GM13977 (cell line): ENCODE measurements around the gene AP4M1.

ENCODE experiments used
- DNase-seq: peaks from one replicate; pipeline ENCODE4 v3.0.0; 2012; ENCODE audit warnings: low spot score
- in situ Hi-C: fragments of 300-500 bp; cut with MboI; formaldehyde crosslinking; loops from one replicate; pipeline ENCODE4 v1.12.0; 2022; ENCODE audit warnings: low sequenced_read_pairs, low pct_unique_long_range_greater_than_20kb, mixed read lengths, inconsistent platforms; ENCODE audit not compliant: unreplicated experiment
- TF ChIP-seq, protein P1 (sequence below): IDR thresholded peaks from 2 replicates; pipeline ENCODE4 v1.5.1; 2012; ENCODE audit warnings: mild to moderate bottlenecking, control low read depth; ENCODE audit not compliant: insufficient read depth; ENCODE audit errors: extremely low read depth, missing control alignments

AP4M1 gene

DNA sequence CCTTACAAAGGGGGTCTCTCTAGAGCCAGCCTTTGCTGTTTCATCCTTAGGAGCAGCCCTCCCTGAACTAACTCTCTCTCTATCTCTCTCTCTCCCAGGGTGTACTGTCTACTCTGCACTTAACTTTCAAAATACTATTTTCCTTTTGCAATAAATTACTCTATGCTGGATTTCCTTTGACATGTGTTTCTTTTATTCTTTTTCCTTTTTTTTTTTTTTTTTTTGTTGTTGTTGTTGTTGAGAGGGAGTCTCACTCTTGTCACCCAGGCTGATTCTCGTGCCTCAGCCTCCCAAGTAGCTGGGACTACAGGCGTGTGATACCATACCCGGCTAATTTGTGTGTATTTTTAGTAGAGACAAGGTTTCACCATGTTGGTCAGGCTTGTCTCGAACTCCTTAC is 18.5 kb upstream of the AP4M1 start:
- in situ Hi-C loops = no loop called here
- TF ChIP-seq, protein P1, sequence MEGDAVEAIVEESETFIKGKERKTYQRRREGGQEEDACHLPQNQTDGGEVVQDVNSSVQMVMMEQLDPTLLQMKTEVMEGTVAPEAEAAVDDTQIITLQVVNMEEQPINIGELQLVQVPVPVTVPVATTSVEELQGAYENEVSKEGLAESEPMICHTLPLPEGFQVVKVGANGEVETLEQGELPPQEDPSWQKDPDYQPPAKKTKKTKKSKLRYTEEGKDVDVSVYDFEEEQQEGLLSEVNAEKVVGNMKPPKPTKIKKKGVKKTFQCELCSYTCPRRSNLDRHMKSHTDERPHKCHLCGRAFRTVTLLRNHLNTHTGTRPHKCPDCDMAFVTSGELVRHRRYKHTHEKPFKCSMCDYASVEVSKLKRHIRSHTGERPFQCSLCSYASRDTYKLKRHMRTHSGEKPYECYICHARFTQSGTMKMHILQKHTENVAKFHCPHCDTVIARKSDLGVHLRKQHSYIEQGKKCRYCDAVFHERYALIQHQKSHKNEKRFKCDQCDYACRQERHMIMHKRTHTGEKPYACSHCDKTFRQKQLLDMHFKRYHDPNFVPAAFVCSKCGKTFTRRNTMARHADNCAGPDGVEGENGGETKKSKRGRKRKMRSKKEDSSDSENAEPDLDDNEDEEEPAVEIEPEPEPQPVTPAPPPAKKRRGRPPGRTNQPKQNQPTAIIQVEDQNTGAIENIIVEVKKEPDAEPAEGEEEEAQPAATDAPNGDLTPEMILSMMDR = no peak
- DNase-seq = no peak

DNA sequence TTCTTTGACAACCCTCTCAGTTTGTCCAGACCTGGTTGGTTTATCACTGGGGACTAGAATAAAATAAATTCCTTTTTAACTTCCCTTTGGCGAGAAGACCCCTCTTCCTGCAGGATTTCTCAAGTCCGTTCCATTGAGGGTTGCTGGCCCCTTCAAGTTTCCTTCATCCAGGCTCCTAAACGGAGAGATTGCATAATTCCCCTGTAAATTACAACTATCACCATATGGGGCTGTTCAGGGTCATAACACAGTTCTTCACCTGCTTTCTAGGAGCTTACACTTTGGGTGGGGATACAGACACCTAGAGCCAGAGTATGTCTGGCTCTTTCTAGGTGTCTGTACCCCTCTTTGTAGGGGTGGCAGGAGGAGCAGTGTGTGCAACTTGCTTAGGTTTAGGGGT is 15.9 kb upstream of the AP4M1 start:
- DNase-seq = no peak
- in situ Hi-C loops = no loop called here
- TF ChIP-seq, protein P1 = no peak

DNA sequence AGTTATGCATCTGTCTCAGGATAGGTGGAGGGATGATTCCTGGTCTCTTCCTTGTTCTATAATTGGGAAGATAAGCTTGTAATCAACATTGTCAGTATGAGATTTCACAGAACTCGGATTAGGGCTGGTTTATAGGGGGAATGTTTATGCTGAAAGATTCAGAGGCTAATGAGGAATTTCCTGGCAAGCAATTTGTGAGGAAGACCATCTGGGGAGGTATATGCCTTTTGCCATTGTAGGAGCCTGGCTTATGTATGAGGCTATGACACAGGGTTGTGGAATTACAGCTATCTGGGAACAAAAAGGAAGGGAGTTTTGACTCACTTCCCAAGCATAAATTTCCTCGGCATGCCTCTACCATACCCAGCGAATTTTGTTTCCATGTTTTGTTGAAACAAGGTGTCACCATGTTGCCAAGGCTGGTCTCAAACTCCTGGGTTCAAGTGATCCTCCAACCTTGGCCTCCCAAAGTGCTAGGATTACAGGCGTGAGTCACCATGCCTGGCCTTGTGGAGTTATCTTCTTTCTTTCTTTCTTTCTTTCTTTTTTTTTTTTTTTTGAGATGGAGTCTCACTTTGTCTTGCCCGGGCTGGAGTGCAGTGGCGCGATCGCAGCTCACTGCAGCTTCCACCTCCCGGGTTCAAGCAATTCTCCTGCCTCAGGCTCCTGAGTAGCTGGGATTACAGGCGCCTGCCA is 14.2 kb upstream of the AP4M1 start:
- in situ Hi-C loops = no loop called here

DNA sequence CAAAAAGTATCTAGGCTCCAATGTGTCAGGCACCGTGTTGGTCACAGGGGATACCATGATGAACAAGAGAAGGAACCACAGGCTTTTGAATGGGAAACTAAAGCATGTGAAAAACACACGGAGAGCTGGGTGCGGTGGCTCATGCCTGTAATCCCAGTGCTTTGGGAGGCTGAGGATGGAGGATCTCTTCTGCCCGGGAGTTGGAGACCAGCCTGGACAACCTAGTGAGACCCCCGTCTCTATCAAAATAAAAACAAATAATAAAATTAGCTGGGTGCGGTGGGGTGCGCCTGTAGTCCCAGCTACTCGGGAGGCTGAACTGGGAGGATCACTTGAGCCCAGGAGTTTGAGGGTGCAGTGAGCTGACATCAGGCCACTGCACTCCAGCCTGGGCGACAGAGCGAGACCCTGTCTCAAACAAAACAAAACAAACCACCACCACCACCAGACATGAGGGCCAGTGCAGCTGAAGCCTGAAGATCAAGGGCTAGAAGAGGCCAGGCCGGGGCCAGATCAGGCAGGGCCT is 13.3 kb upstream of the AP4M1 start:
- TF ChIP-seq, protein P1 = no peak
- DNase-seq = no peak
- in situ Hi-C loops = no loop called here

More for the DNA sequence above, 14.2 kb upstream of the AP4M1 start:
- no peak for DNase-seq
- TF ChIP-seq, protein P1 = no peak

DNA sequence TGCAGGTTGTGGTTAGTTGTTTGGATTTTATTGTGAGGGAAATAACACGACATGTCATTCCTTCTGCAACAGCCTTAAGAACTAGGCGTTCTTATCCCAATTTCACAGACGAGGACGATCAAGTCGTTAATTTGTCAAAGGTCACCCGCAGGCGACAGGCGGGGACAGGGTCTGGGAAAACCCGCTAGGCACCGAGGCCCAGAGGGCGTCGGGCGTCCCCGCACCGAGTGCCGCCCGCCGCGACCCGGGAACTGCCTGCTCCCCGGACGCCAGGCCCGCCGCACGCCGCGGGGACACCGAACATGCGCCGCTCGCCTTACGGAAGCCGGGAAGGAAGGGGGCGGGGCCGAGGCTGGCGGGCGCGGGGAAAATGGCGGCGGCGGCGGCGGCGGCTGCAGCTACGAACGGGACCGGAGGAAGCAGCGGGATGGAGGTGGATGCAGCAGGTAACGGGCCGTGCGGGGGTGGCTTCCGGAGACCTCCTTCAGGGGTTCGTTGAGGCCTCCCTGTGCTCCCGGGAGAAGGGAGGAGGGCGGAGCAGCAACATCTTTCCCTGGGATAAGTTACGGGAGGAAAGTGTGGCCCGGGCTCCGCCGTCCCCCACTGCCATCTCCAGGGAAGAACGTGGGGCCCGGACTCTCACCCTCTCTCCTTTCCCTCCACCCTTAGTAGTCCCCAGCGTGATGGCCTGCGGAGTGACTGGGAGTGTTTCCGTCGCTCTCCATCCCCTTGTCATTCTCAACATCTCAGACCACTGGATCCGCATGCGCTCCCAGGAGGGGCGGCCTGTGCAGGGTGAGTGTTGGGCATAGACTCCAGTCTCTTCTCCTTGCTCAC is 12.6 kb upstream of the AP4M1 start, which contains the start of gene COPS6:
TSS of gene COPS6 (plus strand) at position 349 of the 837 bp plus-strand sequence. CDS start at position 371, 22 bp downstream.
- TF ChIP-seq, protein P1 = no peak
- in situ Hi-C loops = no loop called here
- peak; percentile 89 for DNase-seq

DNA sequence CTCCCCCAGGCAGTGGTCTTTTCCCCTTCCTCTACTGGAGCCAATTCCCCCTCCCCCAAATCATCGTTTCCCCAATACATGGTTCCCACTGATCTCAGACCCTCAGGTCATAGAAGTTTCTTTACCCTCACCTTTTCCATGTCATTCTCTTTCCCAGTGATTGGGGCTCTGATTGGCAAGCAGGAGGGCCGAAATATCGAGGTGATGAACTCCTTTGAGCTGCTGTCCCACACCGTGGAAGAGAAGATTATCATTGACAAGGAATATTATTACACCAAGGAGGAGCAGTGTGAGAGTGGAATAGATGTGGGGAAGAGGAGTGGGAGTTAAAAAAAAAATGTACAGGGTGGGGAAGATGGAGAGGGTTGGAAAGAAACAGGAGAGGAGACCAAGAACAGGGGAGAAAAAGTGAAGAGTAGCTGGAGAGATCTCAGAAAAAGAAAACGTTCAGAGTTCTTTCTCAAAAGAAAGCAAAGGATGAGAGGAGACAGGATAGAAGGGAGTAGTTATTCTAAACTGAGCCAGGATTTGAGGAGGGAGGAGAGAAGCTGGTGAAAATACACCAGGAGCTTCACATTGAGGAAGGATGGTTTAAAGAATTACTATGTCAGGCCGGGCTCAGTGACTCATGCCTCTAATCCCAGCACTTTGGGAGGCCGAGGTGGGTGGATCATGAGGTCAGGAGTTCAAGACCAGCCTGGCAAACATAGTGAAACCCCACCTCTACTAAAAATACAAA is 11.8 kb upstream of the AP4M1 start:
- TF ChIP-seq, protein P1 = no peak
- in situ Hi-C loops = no loop called here
- DNase-seq = no peak
